Measurements from ENCODE around the gene AMZ2. TPM values are rescaled to one million over a fixed set of nuclear protein-coding genes. Genes with fewer than 3 reads are reported as not detected.

The AMZ2 gene
- total RNA-seq, 1 experiment from 2014 or later: 88.3 TPM

DNA sequence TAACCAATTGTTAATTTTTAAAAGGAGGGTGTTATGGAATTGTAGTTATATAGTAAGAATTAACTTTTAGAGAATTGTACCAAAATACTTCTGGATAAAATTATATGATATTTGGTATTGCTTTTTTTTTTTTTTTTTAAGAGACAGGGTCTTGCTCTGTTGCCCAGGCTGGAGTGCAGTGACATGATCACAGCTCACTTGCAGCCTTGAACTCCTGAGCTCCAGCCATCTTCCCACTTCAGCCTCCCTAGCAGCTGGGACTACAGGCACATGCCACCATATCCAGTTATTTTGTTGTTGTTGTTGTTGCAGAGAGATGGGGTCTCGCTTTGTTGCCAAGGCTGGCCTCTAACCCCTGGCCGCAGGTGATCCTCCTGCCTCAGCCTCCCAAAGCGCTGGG lies 52.0 kb downstream of the AMZ2 start:
- H2AFZ ChIP-seq: no peak overlapping the region
- no peaks in the 10 kb centered on the region for H3K9me2 ChIP-seq (ENCODE audit: insufficient read depth)
- no peak overlapping the region for H3K4me2 ChIP-seq
- no peak overlapping the region for H3K27ac ChIP-seq
- intact Hi-C loops (cut with micrococcal nuclease; ENCODE audit: unreplicated experiment): loop anchor here (10.0 kb wide), 1 partner anchor 55 kb away; no protein-coding TSS in a partner anchor
- H3K36me3 ChIP-seq (ENCODE audit: low read depth): no peaks in the 10 kb centered on the region
- CTCF ChIA-PET: no interaction called here
- TF ChIP-seq, protein P1, sequence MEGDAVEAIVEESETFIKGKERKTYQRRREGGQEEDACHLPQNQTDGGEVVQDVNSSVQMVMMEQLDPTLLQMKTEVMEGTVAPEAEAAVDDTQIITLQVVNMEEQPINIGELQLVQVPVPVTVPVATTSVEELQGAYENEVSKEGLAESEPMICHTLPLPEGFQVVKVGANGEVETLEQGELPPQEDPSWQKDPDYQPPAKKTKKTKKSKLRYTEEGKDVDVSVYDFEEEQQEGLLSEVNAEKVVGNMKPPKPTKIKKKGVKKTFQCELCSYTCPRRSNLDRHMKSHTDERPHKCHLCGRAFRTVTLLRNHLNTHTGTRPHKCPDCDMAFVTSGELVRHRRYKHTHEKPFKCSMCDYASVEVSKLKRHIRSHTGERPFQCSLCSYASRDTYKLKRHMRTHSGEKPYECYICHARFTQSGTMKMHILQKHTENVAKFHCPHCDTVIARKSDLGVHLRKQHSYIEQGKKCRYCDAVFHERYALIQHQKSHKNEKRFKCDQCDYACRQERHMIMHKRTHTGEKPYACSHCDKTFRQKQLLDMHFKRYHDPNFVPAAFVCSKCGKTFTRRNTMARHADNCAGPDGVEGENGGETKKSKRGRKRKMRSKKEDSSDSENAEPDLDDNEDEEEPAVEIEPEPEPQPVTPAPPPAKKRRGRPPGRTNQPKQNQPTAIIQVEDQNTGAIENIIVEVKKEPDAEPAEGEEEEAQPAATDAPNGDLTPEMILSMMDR (conservative IDR thresholded peaks at IDR 0.05): no peak
- no peak for TF ChIP-seq EZH2 (IDR thresholded peaks at IDR 0.05; ENCODE audit: low read depth)
- H3F3A ChIP-seq (ENCODE audit: insufficient read depth, low read depth): 0 out of 2 replicates have a peak, but pooled peaks cover 4% of the 10 kb centered on the region
- no peaks in the 10 kb centered on the region for H3K27me3 ChIP-seq (ENCODE audit: insufficient read depth, low read depth)
- POLR2A ChIA-PET (ENCODE audit: unreplicated experiment): no interaction called here
- DNase-seq: no peak
- no peak overlapping the region for H3K4me3 ChIP-seq
- no peaks in the 10 kb centered on the region for H4K20me1 ChIP-seq (ENCODE audit: insufficient read depth)
- peaks cover 14% of the 10 kb centered on the region for H3K4me1 ChIP-seq (replicated peaks; ENCODE audit: insufficient read depth)
- H3K79me2 ChIP-seq (ENCODE audit: low read depth): no peaks in the 10 kb centered on the region
- no peaks in the 10 kb centered on the region for H3K9me3 ChIP-seq (ENCODE audit: insufficient read depth, low read depth)
- no TSS peak for BruUV-seq (replicated peaks)

DNA sequence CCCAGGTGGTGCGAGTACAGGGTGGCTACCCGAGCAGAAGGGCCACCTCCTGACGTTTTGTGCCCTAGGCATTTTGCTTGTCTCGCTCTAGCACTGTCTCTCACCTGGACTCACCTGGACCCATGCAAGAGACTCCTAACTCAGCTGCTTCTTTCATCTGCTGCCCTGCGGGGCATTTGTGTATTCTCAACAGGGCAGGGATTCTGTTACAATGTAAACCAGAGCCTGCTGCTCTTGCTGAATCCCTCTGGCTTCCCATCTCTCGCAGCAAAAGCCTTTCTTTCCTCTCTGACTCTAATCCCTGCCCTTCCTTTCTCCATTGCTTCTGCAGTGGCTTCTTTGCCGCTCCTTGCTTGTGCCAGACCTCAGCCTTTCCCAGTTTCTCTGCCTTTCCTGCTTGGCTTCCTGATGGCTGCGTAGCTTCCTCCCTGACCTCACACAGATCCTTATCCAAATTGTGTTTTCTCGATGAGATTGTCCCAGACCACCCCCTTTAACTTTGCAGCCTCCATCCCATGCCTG lies 53.7 kb downstream of the AMZ2 start:
- ChIA-PET POLR2A (ENCODE audit: unreplicated experiment) (interaction anchor here (0.7 kb wide), 1 partner anchor 25 kb away, joined by 14 read pairs; no protein-coding TSS in a partner anchor), CTCF (no interaction called here)
- peak in 1 of 2 experiments; percentile 76 for DNase-seq
- no peak for TF ChIP-seq EZH2 (IDR thresholded peaks at IDR 0.05; ENCODE audit: low read depth)
- TF ChIP-seq, protein P1 (conservative IDR thresholded peaks at IDR 0.05): no peak
- Histone ChIP-seq H3K9me3 (ENCODE audit: insufficient read depth, low read depth) (no peaks in the 10 kb centered on the region), H3K9me2 (ENCODE audit: insufficient read depth) (no peaks in the 10 kb centered on the region), H3F3A (ENCODE audit: insufficient read depth, low read depth) (0 out of 2 replicates have a peak, but pooled peaks cover 4% of the 10 kb centered on the region), H3K27ac (no peak overlapping the region; the same call in 1 of the 2 replicates), H3K4me3 (no peak overlapping the region), H3K36me3 (ENCODE audit: low read depth) (no peaks in the 10 kb centered on the region), H3K27me3 (ENCODE audit: insufficient read depth, low read depth) (no peaks in the 10 kb centered on the region), H3K4me2 (peak overlapping the region; percentile 3; the same call in 1 of the 2 replicates), H2AFZ (no peak overlapping the region), H3K79me2 (ENCODE audit: low read depth) (no peaks in the 10 kb centered on the region), H3K4me1 (replicated peaks; ENCODE audit: insufficient read depth) (peaks cover 22% of the 10 kb centered on the region), H4K20me1 (ENCODE audit: insufficient read depth) (no peaks in the 10 kb centered on the region)
- no TSS peak for BruUV-seq (replicated peaks)
- intact Hi-C loops (cut with micrococcal nuclease; ENCODE audit: unreplicated experiment): no loop called here

DNA sequence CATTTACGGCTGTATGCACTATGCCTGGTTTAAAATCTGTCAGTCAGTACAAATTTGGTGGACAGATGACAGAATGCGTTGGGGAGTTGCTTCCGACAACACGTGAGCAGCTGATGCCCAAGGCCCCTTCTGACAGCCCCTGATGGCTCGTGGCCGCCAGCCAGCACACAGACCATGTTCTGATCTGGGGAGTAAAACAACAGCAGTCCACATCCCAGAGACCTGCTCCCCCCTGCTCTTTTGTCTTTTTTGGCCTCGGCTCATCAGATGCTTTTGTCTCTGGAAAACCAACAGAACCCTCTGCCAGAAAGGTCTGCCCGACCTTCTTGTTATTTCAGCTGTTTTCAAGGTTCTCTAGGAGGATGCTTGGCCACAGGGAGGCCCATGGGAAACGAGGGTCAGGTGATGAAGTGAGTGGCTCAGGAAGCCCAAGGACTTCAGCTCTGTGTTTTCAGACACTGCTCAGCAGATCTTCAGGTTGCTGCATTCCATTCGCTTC lies 54.3 kb downstream of the AMZ2 start:
- Histone ChIP-seq H2AFZ (no peak overlapping the region), H3K79me2 (ENCODE audit: low read depth) (no peaks in the 10 kb centered on the region), H3K27ac (no peak overlapping the region), H4K20me1 (ENCODE audit: insufficient read depth) (no peaks in the 10 kb centered on the region), H3K9me3 (ENCODE audit: insufficient read depth, low read depth) (no peaks in the 10 kb centered on the region), H3F3A (ENCODE audit: insufficient read depth, low read depth) (0 out of 2 replicates have a peak, but pooled peaks cover 4% of the 10 kb centered on the region), H3K36me3 (ENCODE audit: low read depth) (no peaks in the 10 kb centered on the region), H3K4me3 (no peak overlapping the region), H3K27me3 (ENCODE audit: insufficient read depth, low read depth) (no peaks in the 10 kb centered on the region), H3K9me2 (ENCODE audit: insufficient read depth) (no peaks in the 10 kb centered on the region), H3K4me1 (replicated peaks; ENCODE audit: insufficient read depth) (peaks cover 22% of the 10 kb centered on the region), H3K4me2 (no peak overlapping the region)
- TF ChIP-seq, protein P1 (conservative IDR thresholded peaks at IDR 0.05): no peak
- no peak for TF ChIP-seq EZH2 (IDR thresholded peaks at IDR 0.05; ENCODE audit: low read depth)
- ChIA-PET POLR2A (ENCODE audit: unreplicated experiment) (interaction anchor here (0.7 kb wide), 1 partner anchor 25 kb away, joined by 14 read pairs; no protein-coding TSS in a partner anchor), CTCF (no interaction called here)
- no TSS peak for BruUV-seq (replicated peaks)
- no peak for DNase-seq
- intact Hi-C loops (cut with micrococcal nuclease; ENCODE audit: unreplicated experiment): no loop called here
